GM06990 (cell line): ENCODE results near the gene PPFIA2.

ENCODE experiments used
- DNase-seq: peaks from one replicate; pipeline ENCODE4 v3.0.0-alpha.2; 2011; ENCODE audit not compliant: insufficient read length; ENCODE audit errors: extremely low read depth
- H3K27me3 ChIP-seq: replicated peaks from 2 replicates; pipeline ENCODE4 v1.6.0; 2011; ENCODE audit warnings: low read length; ENCODE audit not compliant: control insufficient read depth, insufficient read depth
- H3K36me3 ChIP-seq: 2 replicates; pipeline ENCODE4 v1.5.1; 2011; ENCODE audit warnings: low read length; ENCODE audit not compliant: control insufficient read depth, insufficient read depth
- H3K4me3 ChIP-seq: replicated peaks from 2 replicates; pipeline ENCODE4 v1.5.1; 2011; ENCODE audit warnings: low read depth, mild to moderate bottlenecking, control low read depth, low read length
- CTCF ChIP-seq: IDR thresholded peaks from 2 replicates; pipeline ENCODE4 v1.5.1; 2011; ENCODE audit warnings: low read length, control low read depth, mild to moderate bottlenecking, inconsistent platforms; ENCODE audit not compliant: insufficient read depth, poor library complexity, severe bottlenecking

PPFIA2 gene

GRCh38 chr12:81274637-81275529, 484.3 kb downstream of the PPFIA2 start:
- TF ChIP-seq CTCF: no peak
- DNase-seq: no peak
- no peak overlapping the region for H3K4me3 ChIP-seq

GRCh38 chr12:81270385-81270784, 488.8 kb downstream of the PPFIA2 start:
- no peaks in the 10 kb centered on the region for H3K27me3 ChIP-seq
- no peak for DNase-seq
- no peaks in the 10 kb centered on the region for H3K36me3 ChIP-seq
- TF ChIP-seq CTCF: no peak
- H3K4me3 ChIP-seq: no peak overlapping the region

More at GRCh38 chr12:81274637-81275529, 484.3 kb downstream of the PPFIA2 start:
- no peaks in the 10 kb centered on the region for H3K36me3 ChIP-seq
- no peaks in the 10 kb centered on the region for H3K27me3 ChIP-seq

DNA sequence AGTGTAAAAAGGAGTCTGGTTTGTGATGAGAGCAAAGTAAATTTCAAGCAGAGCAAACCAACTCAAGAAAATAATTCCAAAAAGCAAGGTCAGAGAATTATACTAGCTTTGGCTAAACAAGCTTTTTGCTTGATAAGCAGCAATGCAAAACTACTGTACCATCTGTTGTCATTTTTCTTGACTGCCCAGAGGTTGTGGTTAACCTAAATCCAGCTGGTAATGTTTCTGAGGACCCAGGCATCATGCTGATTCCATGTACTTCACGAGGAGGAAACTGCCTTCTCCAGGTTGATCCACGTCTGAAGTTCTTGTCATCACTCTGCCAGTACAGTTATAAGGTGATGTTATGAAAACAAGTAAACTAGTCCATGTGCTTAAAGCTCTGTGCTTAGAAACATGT, 496.1 kb downstream of the PPFIA2 start:
- no peak for DNase-seq
- TF ChIP-seq CTCF: no peak
- H3K36me3 ChIP-seq: no peaks in the 10 kb centered on the region
- no peaks in the 10 kb centered on the region for H3K27me3 ChIP-seq
- no peak overlapping the region for H3K4me3 ChIP-seq

DNA sequence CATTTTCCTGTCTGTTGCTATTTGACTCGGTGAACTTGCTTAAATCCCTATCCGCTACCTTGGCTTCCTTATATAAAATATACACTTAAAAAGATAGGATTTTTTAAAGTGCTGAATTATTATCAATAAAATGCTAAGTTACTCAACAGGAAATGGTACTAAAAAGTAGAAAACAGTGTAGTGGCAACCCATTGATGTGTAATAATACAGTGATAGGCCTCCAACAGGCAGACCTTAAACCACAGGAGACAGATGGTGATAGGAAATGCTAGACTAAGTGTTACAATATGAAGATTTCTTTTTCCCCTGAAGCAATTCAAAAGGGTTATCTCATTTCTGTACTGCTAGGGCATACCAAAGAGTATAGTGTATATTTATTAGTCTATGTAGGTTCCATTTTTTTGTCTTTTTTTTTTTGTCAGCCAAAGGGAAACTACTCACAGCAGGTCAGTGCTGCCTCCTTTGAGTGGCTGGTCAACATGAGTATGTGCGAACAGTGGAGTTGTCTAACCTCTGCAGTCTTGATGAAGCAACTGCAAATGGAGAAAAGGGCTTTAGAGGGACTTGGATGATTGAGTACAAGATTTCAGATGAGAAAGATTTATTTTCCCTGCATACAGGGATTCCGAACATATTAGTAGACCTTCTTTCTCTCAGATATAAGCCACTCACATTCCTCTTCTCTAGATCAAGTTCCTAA, 497.5 kb downstream of the PPFIA2 start:
- no peak for DNase-seq
- H3K27me3 ChIP-seq: no peaks in the 10 kb centered on the region
- H3K4me3 ChIP-seq: no peak overlapping the region
- H3K36me3 ChIP-seq: no peaks in the 10 kb centered on the region
- no peak for TF ChIP-seq CTCF

DNA sequence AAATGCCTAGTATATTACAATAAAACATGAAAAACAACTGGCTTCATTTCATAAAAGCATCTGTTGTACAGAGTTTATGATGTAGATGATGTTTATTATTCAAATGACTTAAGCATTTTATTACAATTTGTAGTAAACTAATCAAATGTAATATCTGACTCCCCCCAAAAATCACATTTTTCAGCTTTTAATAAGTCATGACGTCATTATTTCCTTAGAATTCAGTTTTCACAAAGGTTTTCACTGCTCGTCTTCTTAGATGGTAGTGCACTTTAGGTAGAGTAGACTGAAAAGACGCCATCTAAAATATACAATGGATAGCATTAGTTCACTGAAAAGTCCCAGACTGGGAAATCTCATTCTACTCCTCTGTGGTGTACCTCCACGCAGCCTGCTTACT, 499.8 kb downstream of the PPFIA2 start:
- Histone ChIP-seq H3K27me3 (no peaks in the 10 kb centered on the region), H3K4me3 (no peak overlapping the region), H3K36me3 (no peaks in the 10 kb centered on the region)
- no peak for DNase-seq
- no peak for TF ChIP-seq CTCF
